NT2/D1 (cell line): Measurements from ENCODE around the gene CROCC2.

Source experiments
- SUZ12 ChIP-seq: IDR thresholded peaks from 2 replicates; pipeline ENCODE4 v1.6.1; 2011; ENCODE audit not compliant: insufficient read length, insufficient read depth; ENCODE audit errors: extremely low read depth
- YY1 ChIP-seq: IDR thresholded peaks from 2 replicates; pipeline ENCODE4 v1.6.1; 2011; ENCODE audit not compliant: insufficient read length, insufficient read depth
- ZNF274 ChIP-seq: IDR thresholded peaks from 2 replicates; pipeline ENCODE4 v1.6.1; 2011; ENCODE audit warnings: mild to moderate bottlenecking, low read depth, low read length

DNA sequence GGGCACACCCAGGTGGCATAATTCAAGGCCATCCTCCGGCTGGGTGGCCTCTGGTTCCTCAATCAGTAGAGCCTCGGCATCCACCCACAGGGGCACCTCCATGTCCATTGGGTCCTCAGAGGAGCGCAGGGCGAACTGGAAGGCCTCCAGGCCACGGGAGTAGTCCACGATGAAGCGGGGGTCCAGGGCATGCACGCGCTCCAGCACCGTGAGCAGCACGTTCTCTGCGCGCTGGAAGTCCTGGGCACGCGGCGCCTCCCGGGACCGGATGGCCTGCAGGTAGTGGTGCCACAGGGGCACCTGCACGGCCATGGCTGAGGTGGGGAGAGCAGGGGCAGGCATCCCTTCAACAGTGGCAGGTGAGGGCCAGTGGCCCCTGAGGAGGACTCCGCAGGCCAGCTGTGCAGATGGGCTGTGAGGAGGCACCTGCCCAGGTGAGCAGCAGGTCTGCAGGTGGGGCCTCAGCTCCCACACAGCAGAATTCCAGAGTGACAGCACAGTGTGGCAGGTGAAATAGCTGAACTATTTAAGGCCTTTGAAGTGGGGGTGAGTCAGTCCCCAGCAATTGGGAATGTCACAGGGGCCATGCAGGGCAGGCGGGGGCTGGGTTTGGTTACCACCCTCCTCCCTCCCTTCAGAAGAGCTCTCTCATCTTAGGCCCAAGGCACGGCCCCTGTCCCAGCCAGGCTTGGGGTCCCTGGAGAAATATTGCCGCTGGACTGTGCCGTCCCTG, 10.3 kb upstream of the CROCC2 start, which contains the start of gene MAB21L4:
- TF ChIP-seq YY1 (no peak), ZNF274 (no peak), SUZ12 (no peak)
